Measurements from ENCODE around the gene LRCH1. TPM values are rescaled to one million over a fixed set of nuclear protein-coding genes. Genes with fewer than 3 reads are reported as not detected.

LRCH1 gene
- total RNA-seq, 1 donor from 2014 or later, result 2.9 TPM

GRCh38 chr13:46738055-46738454 lies 185.1 kb downstream of the LRCH1 start:
- Mint-ChIP-seq H3K27me3 (ENCODE audit: insufficient read depth, low read depth) (peaks cover 2% of the 10 kb centered on the region), H3K4me3 (no peak overlapping the region), H3K4me1 (no peaks in the 10 kb centered on the region), H3K36me3 (peaks cover 8% of the 10 kb centered on the region), H3K27ac (no peak overlapping the region), H3K9me3 (no peaks in the 10 kb centered on the region)
- Histone ChIP-seq H3K9ac (no peak overlapping the region), H2AFZ (replicated peaks) (no peak overlapping the region), H3K27me3 (no peaks in the 10 kb centered on the region), H3K27ac (no peak overlapping the region), H4K20me1 (ENCODE audit: low read depth) (no peaks in the 10 kb centered on the region), H3F3A (ENCODE audit: low read depth) (no peaks in the 10 kb centered on the region), H3K4me1 (no peaks in the 10 kb centered on the region), H3K79me2 (ENCODE audit: low read depth) (no peaks in the 10 kb centered on the region), H3K36me3 (no peaks in the 10 kb centered on the region), H3K4me3 (no peak overlapping the region), H3K9me3 (ENCODE audit: low read depth) (no peaks in the 10 kb centered on the region), H3K4me2 (no peak overlapping the region)
- TF ChIP-seq EZH2phosphoT487 (IDR thresholded peaks at IDR 0.05) (no peak), EZH2 (IDR thresholded peaks at IDR 0.05) (no peak), CTCF (IDR thresholded peaks at IDR 0.05) (no peak)
- DNase-seq (ENCODE audit: low spot score), result no peak

GRCh38 chr13:46738766-46739165 lies 185.8 kb downstream of the LRCH1 start:
- Histone ChIP-seq H3K36me3 (no peaks in the 10 kb centered on the region), H2AFZ (replicated peaks) (no peak overlapping the region), H3K9ac (no peak overlapping the region), H4K20me1 (ENCODE audit: low read depth) (no peaks in the 10 kb centered on the region), H3K79me2 (ENCODE audit: low read depth) (no peaks in the 10 kb centered on the region), H3K4me1 (no peaks in the 10 kb centered on the region), H3K9me3 (ENCODE audit: low read depth) (no peaks in the 10 kb centered on the region), H3F3A (ENCODE audit: low read depth) (no peaks in the 10 kb centered on the region), H3K27ac (no peak overlapping the region), H3K4me2 (no peak overlapping the region), H3K4me3 (no peak overlapping the region), H3K27me3 (no peaks in the 10 kb centered on the region)
- Mint-ChIP-seq H3K9me3 (no peaks in the 10 kb centered on the region), H3K36me3 (peaks cover 8% of the 10 kb centered on the region), H3K27ac (no peak overlapping the region), H3K4me3 (no peak overlapping the region), H3K27me3 (ENCODE audit: insufficient read depth, low read depth) (peaks cover 2% of the 10 kb centered on the region), H3K4me1 (no peaks in the 10 kb centered on the region)
- TF ChIP-seq EZH2phosphoT487 (IDR thresholded peaks at IDR 0.05) (no peak), CTCF (IDR thresholded peaks at IDR 0.05) (no peak), EZH2 (IDR thresholded peaks at IDR 0.05) (no peak)
- DNase-seq (ENCODE audit: low spot score), result no peak

- Histone ChIP-seq H3K27me3 (no peaks in the 10 kb centered on the region), H3K79me2 (ENCODE audit: low read depth) (no peaks in the 10 kb centered on the region), H3K4me1 (no peaks in the 10 kb centered on the region), H3K36me3 (no peaks in the 10 kb centered on the region), H3F3A (ENCODE audit: low read depth) (no peaks in the 10 kb centered on the region), H3K9me3 (ENCODE audit: low read depth) (no peaks in the 10 kb centered on the region), H3K4me2 (no peak overlapping the region), H4K20me1 (ENCODE audit: low read depth) (no peaks in the 10 kb centered on the region), H3K4me3 (no peak overlapping the region), H3K27ac (no peak overlapping the region), H3K9ac (no peak overlapping the region), H2AFZ (replicated peaks) (no peak overlapping the region)
- TF ChIP-seq CTCF (IDR thresholded peaks at IDR 0.05), result no peak
- TF ChIP-seq EZH2 (IDR thresholded peaks at IDR 0.05), result no peak
- no peak for TF ChIP-seq EZH2phosphoT487 (IDR thresholded peaks at IDR 0.05)
- peaks cover 10% of the 10 kb centered on the region for H3K36me3 Mint-ChIP-seq
- H3K4me3 Mint-ChIP-seq, result no peak overlapping the region
- H3K4me1 Mint-ChIP-seq, result no peaks in the 10 kb centered on the region
- peaks cover 2% of the 10 kb centered on the region for H3K27me3 Mint-ChIP-seq (ENCODE audit: insufficient read depth, low read depth)
- no peaks in the 10 kb centered on the region for H3K9me3 Mint-ChIP-seq
- no peak for DNase-seq (ENCODE audit: low spot score)
- no peak overlapping the region for H3K27ac Mint-ChIP-seq
Measured at GRCh38 chr13:46739447-46740098, 186.6 kb downstream of the LRCH1 start.
